HG03159 (cell line): Measurements from ENCODE around the gene NDUFC1.
"Not testable (repeated sequence)": the region's sequence is repeated elsewhere in the genome, so short reads cannot be mapped to it uniquely, and the experiment has no call there.

Experiments
- ATAC-seq: cut with Tn5 transposase; IDR thresholded peaks from one replicate; pipeline ENCODE4 v1.9.1; 2021; ENCODE audit warnings: mild to moderate bottlenecking, moderate library complexity; ENCODE audit not compliant: unreplicated experiment

NDUFC1 gene

GRCh38 chr4:139301821-139302611, at the start of gene NDUFC1:
Gene NDUFC1, minus strand, starts transcription at chr4:139302477. Its CDS starts 6,679 bp downstream, at chr4:139295798.
- peak; percentile 44 for ATAC-seq

DNA sequence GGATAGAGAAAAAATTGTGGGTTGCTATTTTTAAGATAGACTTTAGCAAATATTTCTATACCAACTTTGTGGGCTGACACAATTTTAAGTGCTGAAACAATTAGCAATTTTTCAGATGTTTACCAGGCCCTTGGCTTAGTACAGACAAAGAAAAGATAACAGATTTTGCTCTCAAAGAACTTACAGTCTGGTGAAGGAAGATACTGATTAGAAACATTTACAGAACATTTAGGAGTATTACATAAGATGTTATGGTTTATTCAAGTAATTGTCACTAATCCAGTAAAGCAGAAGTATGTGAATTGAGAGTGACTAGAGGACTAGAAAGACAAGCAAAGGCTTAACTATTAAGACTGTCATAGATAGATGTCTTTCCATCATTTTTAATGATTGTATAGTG, 35.3 kb upstream of the NDUFC1 start:
- ATAC-seq = no peak

GRCh38 chr4:139333046-139333445, 30.8 kb upstream of the NDUFC1 start:
- no peak for ATAC-seq

GRCh38 chr4:139331185-139331584, 28.9 kb upstream of the NDUFC1 start:
- ATAC-seq = no peak

DNA sequence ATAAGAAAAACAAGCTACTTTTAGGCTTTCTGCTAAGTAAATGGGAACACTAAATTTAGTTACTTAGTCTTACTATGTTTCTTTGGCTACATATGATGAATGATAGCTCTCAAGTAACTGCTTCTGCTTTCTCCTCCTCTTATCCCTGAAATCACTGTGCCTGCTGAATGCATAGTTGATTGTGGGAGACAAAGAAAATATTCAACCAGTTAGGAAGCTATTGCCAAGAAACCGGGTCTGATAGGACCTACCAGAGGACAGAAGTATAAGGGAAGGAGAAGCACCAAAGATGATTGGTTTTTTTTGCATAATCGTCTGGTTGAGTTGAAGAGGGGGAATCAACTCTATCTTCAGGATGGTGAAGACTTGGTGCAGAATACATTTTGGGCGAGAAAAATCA, 28.0 kb upstream of the NDUFC1 start:
- ATAC-seq = no peak

GRCh38 chr4:139329665-139330200, 27.5 kb upstream of the NDUFC1 start:
- no peak for ATAC-seq

- ATAC-seq = no peak
Measured at GRCh38 chr4:139324620-139325019, 22.3 kb upstream of the NDUFC1 start.

GRCh38 chr4:139322541-139322940, 20.3 kb upstream of the NDUFC1 start:
- ATAC-seq = not testable (repeated sequence)

GRCh38 chr4:139322070-139322469, 19.8 kb upstream of the NDUFC1 start:
- not testable (repeated sequence) for ATAC-seq

- no peak for ATAC-seq
Measured at GRCh38 chr4:139319571-139319970, 17.3 kb upstream of the NDUFC1 start.

- ATAC-seq = no peak
Measured at GRCh38 chr4:139317635-139318034, 15.4 kb upstream of the NDUFC1 start.

GRCh38 chr4:139316733-139317132, 14.5 kb upstream of the NDUFC1 start:
- ATAC-seq = no peak

DNA sequence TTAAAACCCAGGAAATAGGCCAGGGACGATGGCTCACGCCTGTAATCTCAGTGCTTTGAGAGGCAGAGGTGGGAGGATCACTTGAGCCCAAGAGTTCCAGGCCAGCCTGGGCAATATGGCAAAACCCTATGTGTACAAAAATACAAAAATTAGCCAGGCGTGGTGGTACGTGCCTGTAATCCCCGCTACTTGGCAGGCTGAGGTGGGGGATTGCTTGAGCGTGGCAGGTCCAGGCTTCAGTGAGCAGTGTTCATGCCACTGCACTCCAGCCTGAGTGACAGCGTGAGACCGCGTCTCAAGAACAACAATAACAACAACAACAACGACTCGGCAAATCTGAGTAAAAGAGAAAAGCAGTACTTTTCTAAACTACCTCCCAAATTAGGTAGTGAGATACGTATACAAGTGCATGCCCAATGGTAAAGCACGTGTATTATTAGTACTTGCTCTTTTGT, 13.0 kb upstream of the NDUFC1 start:
- ATAC-seq = peak; percentile 69

DNA sequence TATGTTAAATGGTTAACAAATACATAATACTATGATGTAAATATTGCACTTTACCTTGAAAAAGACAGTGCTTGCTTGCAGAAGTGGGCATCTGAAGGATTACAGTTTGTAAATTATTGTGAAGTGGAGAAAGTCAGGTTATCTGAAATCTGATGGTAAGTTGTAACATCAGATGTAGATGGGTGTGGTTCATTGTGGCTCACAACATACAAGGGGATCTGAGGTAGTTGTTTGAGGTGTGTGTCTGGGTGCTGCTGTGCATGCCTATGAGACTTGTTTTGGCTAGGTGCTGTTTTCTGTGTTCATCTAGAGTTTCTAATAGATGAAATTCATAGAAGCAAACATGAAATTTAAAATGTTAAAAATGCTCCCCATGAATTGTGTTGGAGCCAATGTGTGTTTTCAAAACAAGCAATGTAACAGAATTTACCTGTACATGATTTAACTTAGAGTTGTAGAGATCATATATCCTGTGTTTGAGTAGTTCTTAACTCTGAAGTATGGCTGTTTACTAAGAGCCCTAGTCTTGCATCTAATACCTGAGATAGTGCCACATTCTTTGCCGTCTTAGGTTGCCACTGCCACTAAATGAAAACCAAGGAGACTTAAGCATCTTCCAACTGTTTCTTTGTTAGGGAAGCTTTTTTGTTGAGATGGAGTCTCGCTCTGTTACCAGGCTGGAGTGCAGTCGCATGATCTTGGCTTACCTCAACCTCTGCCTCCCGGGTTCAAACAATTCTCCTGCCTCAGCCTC, 11.9 kb upstream of the NDUFC1 start:
- no peak for ATAC-seq

GRCh38 chr4:139313414-139313813, 11.1 kb upstream of the NDUFC1 start:
- ATAC-seq = not testable (repeated sequence)

GRCh38 chr4:139312552-139313332, 10.5 kb upstream of the NDUFC1 start:
- no peak for ATAC-seq

GRCh38 chr4:139311909-139312308, 9.6 kb upstream of the NDUFC1 start:
- no peak for ATAC-seq

GRCh38 chr4:139304920-139305319, 2.6 kb upstream of the NDUFC1 start:
- ATAC-seq = no peak

DNA sequence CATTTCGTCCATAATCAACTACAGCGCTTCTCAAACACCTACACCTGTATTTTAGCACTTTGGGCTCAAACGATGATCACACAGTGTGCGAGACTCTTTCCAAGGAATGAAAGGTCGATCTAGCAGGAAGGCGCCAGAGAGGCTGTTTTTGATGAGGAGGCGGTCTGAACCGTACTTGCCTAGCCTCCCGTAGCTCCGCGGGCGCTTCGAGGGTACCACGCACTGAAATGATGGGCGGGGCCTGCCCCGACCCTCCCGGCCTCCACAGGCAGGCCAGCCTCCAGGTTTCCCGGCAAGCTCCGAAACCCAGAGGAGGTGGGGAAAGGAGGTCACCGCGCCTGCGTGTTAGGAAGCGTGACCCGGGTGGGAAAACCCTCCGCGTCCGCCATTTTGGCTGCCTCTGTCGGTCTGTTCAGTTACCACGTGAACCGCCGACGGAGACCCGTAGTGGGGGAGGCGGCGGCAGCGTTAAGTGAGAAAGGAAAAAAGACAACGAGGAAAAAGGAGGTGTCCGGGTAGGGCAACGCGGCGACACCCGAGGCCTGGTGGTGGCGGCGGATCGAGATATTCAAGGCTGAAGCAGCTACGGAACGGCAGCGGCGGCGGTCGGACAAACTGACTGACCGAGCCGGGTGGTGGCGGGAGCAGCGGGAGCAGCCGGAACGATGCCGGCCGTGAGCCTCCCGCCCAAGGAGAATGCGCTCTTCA, 1.0 kb downstream of the NDUFC1 start, which contains the start of gene NAA15:
Gene NAA15, plus strand, starts transcription at position 393 of the 708 bp plus-strand sequence. Its CDS starts 273 bp downstream, at position 666.
- ATAC-seq = peak; percentile 75

- ATAC-seq = peak; percentile 19
Measured at GRCh38 chr4:139300431-139301112, 1.7 kb downstream of the NDUFC1 start.
